Dermis blood vessel endothelial cell (primary cell): ENCODE measurements around the gene FAM236C. TPM values are rescaled to one million over a fixed set of nuclear protein-coding genes. Genes with fewer than 3 reads are reported as not detected.
"Not testable (repeated sequence)": the region's sequence is repeated elsewhere in the genome, so short reads cannot be mapped to it uniquely, and the experiment has no call there.

ENCODE experiments used
- DNase-seq: peaks from one replicate; pipeline ENCODE4 v3.0.0; 2010
- total RNA-seq: library from RNA; depleted of rRNA; stranded (reverse); fragments of >200 nt; gene quantifications from 2 replicates; pipeline ENCODE4 v1.2.3, GENCODE V29; 2014

Gene FAM236C
- total RNA-seq: not detected in 2 replicates

DNA sequence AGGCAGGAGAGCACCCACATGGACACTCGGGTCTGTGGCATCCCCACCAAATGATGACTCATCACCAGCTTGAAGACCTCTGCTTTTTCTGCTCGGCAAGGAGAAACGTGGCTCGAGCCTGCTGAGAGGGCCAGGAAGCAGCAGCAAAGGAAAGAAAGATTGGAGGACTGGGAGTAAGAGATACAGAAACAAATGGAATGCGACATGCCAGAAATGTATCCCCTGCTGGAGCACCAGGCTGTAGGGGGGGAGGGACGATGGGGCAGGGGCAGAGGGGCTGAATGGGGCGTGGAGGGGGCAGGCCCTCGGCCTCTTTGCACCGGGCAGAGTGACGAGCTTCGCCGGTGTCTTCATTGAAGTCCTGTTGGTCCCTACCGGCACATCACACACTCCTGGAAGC is at the start of gene FAM236C:
FAM236C (plus strand) TSS at position 301 of the 400 bp plus-strand sequence. CDS start 100 bp downstream, outside the sequence.
- not testable (repeated sequence) for DNase-seq

DNA sequence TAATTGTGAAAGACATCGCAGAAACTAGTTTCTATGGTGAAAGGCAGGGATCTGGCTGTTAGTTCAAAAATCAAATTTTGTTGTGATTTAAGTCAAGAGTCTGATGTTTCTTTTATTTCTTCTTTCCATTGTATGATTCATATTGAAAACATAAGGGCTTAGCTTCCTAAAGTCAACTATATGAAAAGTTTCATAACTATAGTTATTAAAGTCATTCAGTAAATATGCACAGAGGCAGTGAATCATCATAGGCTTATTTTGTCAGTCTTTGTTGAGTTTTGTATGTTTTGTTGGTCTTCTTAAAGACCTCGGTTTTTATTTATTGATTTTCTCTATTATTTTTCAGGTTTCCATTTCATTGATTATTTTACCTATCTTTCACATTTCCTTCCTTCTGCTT is 29.5 kb upstream of the FAM236C start:
- DNase-seq: not testable (repeated sequence)

DNA sequence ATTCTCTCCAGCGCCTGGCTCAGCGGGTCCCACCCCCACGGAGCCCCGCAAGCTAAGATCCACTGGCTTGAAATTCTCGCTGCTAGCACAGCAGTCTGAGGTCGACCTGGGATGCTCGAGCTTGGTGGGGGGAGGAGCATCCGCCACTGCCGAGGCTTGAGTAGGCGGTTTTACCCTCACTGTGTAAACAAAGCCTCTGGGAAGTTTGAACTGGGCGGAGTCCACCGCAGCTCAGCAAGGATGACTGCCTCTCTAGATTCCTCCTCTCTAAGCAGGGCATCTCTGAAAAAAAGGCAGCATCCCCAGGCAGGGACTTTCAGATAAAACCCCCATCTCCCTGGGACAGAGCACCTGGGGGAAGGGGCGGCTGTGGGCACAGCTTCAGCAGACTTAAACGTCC is 22.7 kb upstream of the FAM236C start:
- DNase-seq: not testable (repeated sequence)

DNA sequence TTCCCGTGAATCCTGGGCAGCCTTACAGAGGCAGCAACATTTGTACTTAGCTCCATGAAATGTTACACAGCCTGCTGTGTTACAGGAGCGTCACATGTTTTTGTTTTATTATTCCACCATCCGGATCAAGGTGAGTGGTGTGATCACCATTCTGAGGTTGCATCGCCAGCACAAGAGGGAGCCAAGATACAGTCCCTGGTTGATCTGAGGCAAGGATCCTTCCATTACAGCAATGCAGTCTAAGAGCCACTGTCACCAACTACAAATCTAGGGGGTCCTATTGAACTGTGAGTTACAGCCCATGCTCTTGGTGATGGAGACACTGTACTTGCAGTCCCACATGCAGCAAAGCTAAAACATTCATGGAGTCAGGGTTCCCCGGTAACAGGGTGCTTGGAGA is 3.7 kb downstream of the FAM236C start:
- not testable (repeated sequence) for DNase-seq

DNA sequence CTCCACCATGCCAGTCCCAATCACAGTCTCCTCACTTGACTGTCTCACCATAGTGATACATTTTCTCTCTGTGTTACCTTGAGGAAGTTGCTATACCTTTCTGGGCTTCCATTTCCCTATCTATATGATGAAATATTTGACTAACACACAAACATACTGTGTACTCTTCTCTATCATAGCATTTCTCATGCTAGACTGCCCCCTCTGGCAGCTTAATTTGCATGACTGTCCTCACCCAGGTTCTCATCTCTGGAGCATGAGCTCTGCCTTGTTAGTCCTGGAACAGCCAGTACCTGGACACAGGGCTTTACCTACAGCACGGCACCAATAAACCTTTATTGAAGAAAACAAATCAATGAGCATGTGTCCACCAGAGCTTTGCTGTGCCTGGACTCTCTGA is 19.9 kb downstream of the FAM236C start:
- DNase-seq: not testable (repeated sequence)

DNA sequence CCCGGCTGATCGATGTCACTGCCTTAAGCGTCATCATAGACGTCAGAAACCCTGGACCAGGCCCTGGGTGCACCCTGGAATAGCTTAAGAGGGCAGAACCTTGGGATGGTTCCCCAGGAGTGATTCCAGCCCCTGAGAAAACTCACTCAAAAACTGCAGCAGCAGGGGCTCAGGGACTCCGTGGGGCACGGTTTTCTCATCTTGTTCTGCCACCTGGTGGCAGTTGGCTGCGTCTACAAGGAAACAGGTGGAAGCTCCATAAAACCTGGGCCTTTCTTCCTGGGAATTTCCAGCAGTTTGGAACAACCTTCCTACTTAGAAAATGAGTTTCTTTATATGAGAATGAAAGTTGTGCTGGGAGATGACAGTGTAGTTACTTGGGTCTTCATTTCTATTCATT is 24.0 kb downstream of the FAM236C start:
- not testable (repeated sequence) for DNase-seq

DNA sequence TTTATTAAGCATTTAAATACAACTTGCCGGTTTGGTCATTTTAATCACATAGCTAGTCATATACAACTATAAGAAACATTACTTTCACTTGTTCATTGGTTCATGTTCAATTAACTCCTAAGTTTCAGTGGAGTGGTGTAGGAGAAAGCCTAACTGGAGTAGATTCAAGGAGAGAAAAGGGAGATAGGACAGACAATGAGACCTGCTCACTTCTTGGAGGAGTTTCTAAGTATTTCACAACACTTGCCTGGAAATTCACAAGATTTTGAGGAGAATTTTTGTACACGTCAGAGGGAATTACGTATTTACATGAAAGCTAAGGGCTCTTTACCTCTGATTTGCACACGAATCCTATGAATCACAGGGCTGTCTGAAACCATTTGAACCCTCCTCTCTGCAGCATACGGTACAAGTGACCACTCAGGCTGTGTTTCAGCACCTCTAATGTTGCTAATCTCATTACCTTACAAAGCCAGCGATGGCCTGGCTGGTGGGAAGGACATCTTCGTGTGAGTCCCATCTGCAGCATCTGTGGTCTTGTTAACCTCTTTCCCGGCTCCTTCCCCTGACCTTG is 24.6 kb downstream of the FAM236C start:
- not testable (repeated sequence) for DNase-seq

DNA sequence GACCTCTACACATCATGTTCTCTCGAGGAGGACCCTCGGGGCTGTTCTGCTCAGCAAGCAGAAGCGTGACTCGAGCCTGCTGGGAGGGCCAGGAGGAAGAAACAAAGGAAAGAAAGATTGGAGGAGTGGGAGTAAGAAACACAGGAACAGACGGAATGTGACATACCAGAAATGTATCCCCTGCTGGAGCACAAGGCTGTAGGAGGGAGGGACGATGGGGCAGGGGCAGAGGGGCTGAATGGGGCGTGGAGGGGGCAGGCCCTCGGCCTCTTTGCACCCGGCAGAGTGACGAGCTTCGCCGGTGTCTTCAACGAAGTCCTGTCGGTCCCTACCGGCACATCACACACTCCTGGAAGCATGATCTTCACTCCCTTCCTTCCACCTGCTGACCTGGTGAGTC is 25.5 kb downstream of the FAM236C start, which contains the start of gene FAM236A:
FAM236A (plus strand) TSS at position 301 of the 400 bp plus-strand sequence; CDS start at position 358, 57 bp downstream.
- not testable (repeated sequence) for DNase-seq

DNA sequence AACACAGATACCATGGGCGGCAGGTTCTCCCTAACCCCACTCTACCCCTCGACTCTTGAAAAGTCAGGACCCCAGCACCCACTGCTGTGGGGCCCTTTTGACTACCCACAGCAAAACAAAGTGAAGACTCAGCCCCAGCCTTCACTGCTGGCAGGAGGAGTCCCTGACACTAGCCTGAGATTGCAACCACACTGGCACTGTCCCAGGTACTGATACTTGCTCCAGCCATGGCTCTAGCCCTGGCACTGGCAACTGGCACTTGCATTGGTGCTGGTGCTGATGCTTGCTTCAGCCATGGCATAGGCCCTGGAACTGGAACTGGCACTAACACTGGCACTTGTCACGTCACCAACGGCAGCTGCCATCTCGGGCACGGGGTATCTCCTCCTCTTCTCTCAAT is 29.9 kb downstream of the FAM236C start:
- not testable (repeated sequence) for DNase-seq

DNA sequence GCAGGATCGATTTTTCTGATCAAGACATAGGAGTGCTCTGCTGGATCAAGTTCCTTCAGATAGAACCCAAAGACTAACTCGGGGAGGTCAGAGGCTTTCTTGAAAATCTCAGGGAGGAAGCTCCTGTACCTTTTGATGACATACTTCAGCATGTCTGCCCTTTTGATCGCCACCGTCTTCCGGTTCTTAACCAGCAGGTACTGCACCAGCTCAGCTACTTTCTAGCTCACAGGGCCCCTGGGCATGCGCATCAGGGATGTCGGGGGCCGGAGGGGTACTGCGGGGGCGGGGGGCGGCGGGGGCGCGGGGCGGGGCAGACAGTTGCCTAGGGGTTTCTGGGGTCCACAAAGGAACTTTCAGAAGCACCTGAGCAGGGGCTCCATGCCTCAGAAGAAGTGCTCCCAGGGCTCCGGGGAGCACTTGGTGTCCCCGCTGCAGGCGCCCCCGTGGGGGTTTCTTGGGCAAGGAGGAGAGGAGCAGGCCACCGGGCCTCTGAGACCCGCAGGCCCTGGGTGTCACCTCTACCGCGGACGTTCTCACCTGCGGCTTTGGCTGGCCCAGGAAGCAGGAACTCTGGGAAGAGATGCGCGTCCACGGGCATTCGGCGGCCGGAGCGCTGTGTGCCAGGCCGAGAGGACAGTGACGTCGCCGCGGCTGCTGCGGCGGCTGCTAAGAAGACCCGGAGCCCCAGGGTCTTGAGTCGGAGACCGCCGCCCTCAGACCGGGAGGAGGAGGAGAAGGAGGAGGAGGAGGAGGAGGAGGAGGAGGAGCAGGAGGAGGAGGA is 30.8 kb downstream of the FAM236C start:
- DNase-seq: not testable (repeated sequence)

DNA sequence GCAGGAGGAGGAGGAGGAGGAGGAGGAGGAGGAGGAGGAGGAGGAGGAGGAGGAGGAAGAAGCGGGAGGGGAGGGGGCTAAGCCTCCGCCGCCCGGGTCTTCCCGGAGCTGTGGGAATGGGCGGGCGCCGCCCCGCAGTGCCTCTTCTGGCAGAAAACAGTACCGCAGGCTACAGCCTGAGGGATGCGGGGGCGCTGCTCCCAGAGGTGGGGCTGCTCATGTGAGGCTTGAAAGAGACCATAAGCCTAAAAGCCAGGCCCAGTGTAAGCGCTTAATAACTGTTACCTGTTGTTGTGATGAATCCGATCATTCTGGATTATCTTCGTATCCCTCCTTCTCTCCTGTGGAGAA is 31.4 kb downstream of the FAM236C start, which contains the start of gene DMRTC1:
DMRTC1 (minus strand) TSS at position 19 of the 351 bp plus-strand sequence. CDS start 68,143 bp downstream, outside the sequence.
- not testable (repeated sequence) for DNase-seq

DNA sequence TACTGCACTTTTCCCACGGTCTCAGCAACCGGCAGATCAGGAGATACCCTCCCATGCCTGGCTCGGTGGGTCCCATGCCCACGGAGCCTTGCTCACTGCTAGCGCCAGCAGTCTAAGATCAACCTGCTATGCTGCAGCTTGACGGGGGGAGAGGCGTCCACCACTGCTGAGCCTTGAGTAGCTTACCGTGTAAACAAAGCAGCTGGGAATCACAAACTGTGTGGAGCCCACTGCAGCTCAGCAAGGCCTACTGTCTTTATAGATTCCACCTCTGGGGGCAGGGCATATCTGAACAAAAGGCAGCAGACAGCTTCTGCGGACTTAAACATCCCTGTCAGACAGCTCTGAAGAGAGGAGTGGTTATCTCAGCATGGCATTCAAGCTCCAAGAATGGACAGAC is 47.6 kb downstream of the FAM236C start:
- not testable (repeated sequence) for DNase-seq

Other genes starting within 250 kb of the FAM236C start
- gene PHKA1, start 198.3 kb upstream of the FAM236C start, total RNA-seq: 9.7 and 11.4 TPM in 2 replicates
- gene DMRTC1B, start 135.7 kb upstream of the FAM236C start, total RNA-seq: not detected in 2 replicates
- not detected in 2 replicates for gene FAM236B, start 130.0 kb upstream of the FAM236C start, total RNA-seq
- not detected in 2 replicates for gene FAM236D, start 104.4 kb upstream of the FAM236C start, total RNA-seq
- gene FAM236A, start 25.6 kb downstream of the FAM236C start, total RNA-seq: not detected in 2 replicates
- gene DMRTC1, start 31.2 kb downstream of the FAM236C start, total RNA-seq: not detected in 2 replicates
- not detected in 2 replicates for gene PABPC1L2B, start 90.3 kb downstream of the FAM236C start, total RNA-seq
- not detected in 2 replicates for gene PABPC1L2A, start 166.9 kb downstream of the FAM236C start, total RNA-seq